Measurements from ENCODE around the gene ACTR1B. TPM values are rescaled to one million over a fixed set of nuclear protein-coding genes. Genes with fewer than 3 reads are reported as not detected.

ACTR1B gene
- total RNA-seq, 2 experiments from 2014 or later = 68.2 to 71.2 TPM

DNA sequence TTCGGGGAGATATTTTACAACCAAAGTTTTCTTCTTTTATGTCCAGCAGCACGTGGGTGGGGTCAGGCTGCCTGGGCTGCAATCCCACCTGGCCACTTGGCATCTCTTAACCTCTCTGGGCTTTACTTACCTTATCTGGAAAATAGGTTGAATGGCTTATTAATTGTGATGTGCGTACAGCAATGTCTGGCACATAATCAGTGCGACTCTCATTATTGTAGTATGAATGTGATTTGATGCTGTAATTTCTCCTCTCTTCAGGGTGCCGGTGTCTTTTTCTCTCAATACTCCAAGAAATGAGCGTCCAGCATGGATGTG lies 47.5 kb upstream of the ACTR1B start:
- CTCF ChIA-PET (ENCODE audit: unreplicated experiment) = no interaction called here
- Histone ChIP-seq H3K36me3 (ENCODE audit: insufficient read depth, low read length) (no peaks in the 10 kb centered on the region), H3K9me3 (ENCODE audit: low read length) (no peaks in the 10 kb centered on the region), H3K4me2 (ENCODE audit: low read length) (no peak overlapping the region), H4K20me1 (ENCODE audit: insufficient read depth, low read length) (no peaks in the 10 kb centered on the region), H2AFZ (ENCODE audit: low read length) (no peak overlapping the region), H3K4me3 (ENCODE audit: low read depth, low read length, poor library complexity, severe bottlenecking) (no peak overlapping the region), H3K79me2 (ENCODE audit: insufficient read depth, low read depth, low read length) (peaks cover 8% of the 10 kb centered on the region; the same call in 1 of the 2 replicates), H3K4me1 (ENCODE audit: insufficient read depth, low read length, poor library complexity, severe bottlenecking) (peaks cover 26% of the 10 kb centered on the region), H3K27ac (ENCODE audit: low read depth, low read length, poor library complexity, severe bottlenecking) (no peak overlapping the region), H3K9me2 (ENCODE audit: insufficient read depth, low read length) (no peaks in the 10 kb centered on the region)
- TF ChIP-seq, protein P1, sequence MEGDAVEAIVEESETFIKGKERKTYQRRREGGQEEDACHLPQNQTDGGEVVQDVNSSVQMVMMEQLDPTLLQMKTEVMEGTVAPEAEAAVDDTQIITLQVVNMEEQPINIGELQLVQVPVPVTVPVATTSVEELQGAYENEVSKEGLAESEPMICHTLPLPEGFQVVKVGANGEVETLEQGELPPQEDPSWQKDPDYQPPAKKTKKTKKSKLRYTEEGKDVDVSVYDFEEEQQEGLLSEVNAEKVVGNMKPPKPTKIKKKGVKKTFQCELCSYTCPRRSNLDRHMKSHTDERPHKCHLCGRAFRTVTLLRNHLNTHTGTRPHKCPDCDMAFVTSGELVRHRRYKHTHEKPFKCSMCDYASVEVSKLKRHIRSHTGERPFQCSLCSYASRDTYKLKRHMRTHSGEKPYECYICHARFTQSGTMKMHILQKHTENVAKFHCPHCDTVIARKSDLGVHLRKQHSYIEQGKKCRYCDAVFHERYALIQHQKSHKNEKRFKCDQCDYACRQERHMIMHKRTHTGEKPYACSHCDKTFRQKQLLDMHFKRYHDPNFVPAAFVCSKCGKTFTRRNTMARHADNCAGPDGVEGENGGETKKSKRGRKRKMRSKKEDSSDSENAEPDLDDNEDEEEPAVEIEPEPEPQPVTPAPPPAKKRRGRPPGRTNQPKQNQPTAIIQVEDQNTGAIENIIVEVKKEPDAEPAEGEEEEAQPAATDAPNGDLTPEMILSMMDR (conservative IDR thresholded peaks at IDR 0.05; ENCODE audit: low read length) = no peak
- TF ChIP-seq EZH2phosphoT487 (IDR thresholded peaks at IDR 0.05; ENCODE audit: borderline replicate concordance, low read depth, low read length) = no peak
- POLR2A ChIA-PET = no interaction called here
- DNase-seq (ENCODE audit: low spot score) = no peak
- intact Hi-C loops (cut with micrococcal nuclease; ENCODE audit: unreplicated experiment) = loop anchor here (5.0 kb wide), 1 partner anchor 676 kb away; no protein-coding TSS in a partner anchor
- BruUV-seq (replicated peaks) = no TSS peak

DNA sequence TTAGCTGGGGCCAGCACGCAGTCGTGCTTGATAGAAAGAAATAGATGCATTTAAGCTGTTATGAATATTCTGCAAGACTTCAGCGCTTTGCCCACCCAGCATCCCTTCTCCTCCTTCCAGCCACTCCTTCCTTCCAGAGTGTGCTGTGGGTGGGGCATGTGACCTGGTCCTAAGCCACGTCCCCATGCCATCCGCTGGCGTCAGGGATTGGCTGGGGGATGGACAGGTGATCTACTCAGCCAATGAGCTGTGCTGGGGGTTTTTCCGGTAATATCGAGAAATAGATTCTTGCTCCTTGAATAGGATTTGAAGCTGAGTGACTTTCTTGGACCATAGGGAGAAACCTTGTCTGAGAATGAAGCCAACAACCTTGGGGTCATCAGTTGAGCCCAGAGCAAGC lies 44.8 kb upstream of the ACTR1B start:
- no peak overlapping the region for H3K4me3 ChIP-seq (ENCODE audit: low read depth, low read length, poor library complexity, severe bottlenecking)
- intact Hi-C loops (cut with micrococcal nuclease; ENCODE audit: unreplicated experiment) = no loop called here
- no peaks in the 10 kb centered on the region for H3K36me3 ChIP-seq (ENCODE audit: insufficient read depth, low read length)
- no peak for TF ChIP-seq EZH2phosphoT487 (IDR thresholded peaks at IDR 0.05; ENCODE audit: borderline replicate concordance, low read depth, low read length)
- TF ChIP-seq, protein P1 (conservative IDR thresholded peaks at IDR 0.05; ENCODE audit: low read length) = no peak
- peaks cover under 1% of the 10 kb centered on the region; the same call in 1 of the 2 replicates for H3K79me2 ChIP-seq (ENCODE audit: insufficient read depth, low read depth, low read length)
- H2AFZ ChIP-seq (ENCODE audit: low read length) = no peak overlapping the region
- ChIA-PET CTCF (ENCODE audit: unreplicated experiment) (interaction anchor here (1.0 kb wide), 1 partner anchor 9 kb away, joined by 3 read pairs; no protein-coding TSS in a partner anchor), POLR2A (no interaction called here)
- no peak for DNase-seq (ENCODE audit: low spot score)
- no peaks in the 10 kb centered on the region for H4K20me1 ChIP-seq (ENCODE audit: insufficient read depth, low read length)
- BruUV-seq (replicated peaks) = no TSS peak
- peaks cover 13% of the 10 kb centered on the region for H3K4me1 ChIP-seq (ENCODE audit: insufficient read depth, low read length, poor library complexity, severe bottlenecking)
- no peaks in the 10 kb centered on the region for H3K9me2 ChIP-seq (ENCODE audit: insufficient read depth, low read length)
- H3K9me3 ChIP-seq (ENCODE audit: low read length) = no peaks in the 10 kb centered on the region
- no peak overlapping the region for H3K4me2 ChIP-seq (ENCODE audit: low read length)
- H3K27ac ChIP-seq (ENCODE audit: low read depth, low read length, poor library complexity, severe bottlenecking) = no peak overlapping the region

DNA sequence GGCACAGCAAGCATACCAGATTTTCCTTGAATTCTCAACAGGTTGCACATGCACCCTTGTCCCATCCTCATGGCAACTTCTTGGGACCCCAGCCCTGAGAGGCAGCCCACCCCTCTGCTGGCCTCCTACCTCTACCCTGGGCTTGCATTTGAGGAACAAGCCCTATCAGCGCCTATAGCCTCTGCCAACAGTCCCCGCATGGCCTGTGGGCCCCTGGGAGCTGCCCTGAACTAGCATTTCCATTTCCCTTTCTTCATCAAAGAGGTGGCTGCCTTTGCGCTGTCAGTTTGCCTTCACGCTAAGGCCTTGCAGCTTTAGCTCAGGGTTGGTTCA lies 44.2 kb upstream of the ACTR1B start:
- H4K20me1 ChIP-seq (ENCODE audit: insufficient read depth, low read length) = no peaks in the 10 kb centered on the region
- no TSS peak for BruUV-seq (replicated peaks)
- POLR2A ChIA-PET = no interaction called here

More for the DNA sequence above, 44.2 kb upstream of the ACTR1B start:
- Histone ChIP-seq H3K4me2 (ENCODE audit: low read length) (no peak overlapping the region), H2AFZ (ENCODE audit: low read length) (no peak overlapping the region), H3K79me2 (ENCODE audit: insufficient read depth, low read depth, low read length) (no peaks in the 10 kb centered on the region), H3K36me3 (ENCODE audit: insufficient read depth, low read length) (no peaks in the 10 kb centered on the region), H3K4me3 (ENCODE audit: low read depth, low read length, poor library complexity, severe bottlenecking) (no peak overlapping the region), H3K4me1 (ENCODE audit: insufficient read depth, low read length, poor library complexity, severe bottlenecking) (peaks cover 7% of the 10 kb centered on the region), H3K27ac (ENCODE audit: low read depth, low read length, poor library complexity, severe bottlenecking) (no peak overlapping the region), H3K9me3 (ENCODE audit: low read length) (no peaks in the 10 kb centered on the region), H3K9me2 (ENCODE audit: insufficient read depth, low read length) (no peaks in the 10 kb centered on the region)
- intact Hi-C loops (cut with micrococcal nuclease; ENCODE audit: unreplicated experiment) = no loop called here
- no peak for TF ChIP-seq EZH2phosphoT487 (IDR thresholded peaks at IDR 0.05; ENCODE audit: borderline replicate concordance, low read depth, low read length)
- no peak for DNase-seq (ENCODE audit: low spot score)
- CTCF ChIA-PET (ENCODE audit: unreplicated experiment) = no interaction called here

Data from OCI-LY7 (cell line).